Kasumi-1 (cell line): ENCODE measurements around the gene DNAJC25.
A peak's percentile ranks its signal among the peaks of the same experiment; 100 is the strongest.

Experiments
- DNase-seq, 2 experiments: peaks; one replicate each; lab custom pipeline; 2025; lab: John Stamatoyannopoulos, UW

DNAJC25 gene

DNA sequence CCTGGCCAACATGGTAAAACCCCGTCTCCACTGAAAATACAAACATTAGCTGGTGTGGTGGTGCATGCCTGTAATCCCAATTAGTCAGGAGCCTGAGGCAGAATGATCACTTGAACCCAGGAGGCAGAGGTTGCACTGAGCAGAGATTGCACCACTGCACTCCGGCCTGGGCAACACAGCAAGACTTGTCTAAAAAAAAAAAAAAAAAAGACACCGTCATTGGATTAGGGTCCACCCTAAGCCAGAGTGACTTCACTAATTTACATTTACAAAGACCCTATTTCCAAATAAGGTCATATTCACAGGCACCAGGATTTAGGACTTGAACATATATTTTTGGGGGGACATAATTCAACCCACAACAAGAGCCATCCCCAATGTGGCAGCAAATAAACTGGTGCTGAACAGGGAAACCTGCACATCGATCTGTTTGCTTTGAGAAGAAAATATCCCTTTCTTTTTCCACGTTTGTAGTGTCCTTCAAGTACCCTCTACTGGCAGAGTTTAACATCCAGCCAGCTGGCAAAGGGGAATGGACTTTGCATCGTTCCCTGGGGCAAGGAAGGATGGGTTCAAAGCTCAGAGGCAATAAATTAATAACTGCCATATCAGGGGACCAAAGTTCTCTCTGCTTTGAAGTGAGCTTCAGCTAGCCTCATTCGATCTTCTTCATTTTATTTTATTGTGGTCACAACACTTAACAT, 3.7 kb upstream of the DNAJC25 start:
- DNase-seq: no peak

DNA sequence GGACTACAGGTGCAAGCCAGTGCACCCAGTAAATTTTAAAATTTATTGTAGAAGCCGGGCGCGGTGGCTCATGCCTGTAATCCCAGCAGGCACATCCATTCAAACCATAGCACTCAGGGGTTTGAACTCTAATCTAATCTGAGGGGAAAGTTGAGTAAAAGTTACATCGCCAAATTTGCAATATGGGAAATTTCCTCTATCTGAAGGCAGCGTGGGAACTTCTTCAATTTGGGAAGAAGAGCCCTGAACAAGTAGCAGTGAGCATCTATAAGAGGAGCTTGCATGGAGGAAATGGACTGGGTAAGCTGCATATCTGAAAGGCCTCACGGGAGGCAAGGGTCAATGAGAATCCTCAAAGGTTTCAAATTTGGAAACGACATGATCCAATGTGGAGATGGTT, 2.7 kb upstream of the DNAJC25 start:
- DNase-seq: no peak

DNA sequence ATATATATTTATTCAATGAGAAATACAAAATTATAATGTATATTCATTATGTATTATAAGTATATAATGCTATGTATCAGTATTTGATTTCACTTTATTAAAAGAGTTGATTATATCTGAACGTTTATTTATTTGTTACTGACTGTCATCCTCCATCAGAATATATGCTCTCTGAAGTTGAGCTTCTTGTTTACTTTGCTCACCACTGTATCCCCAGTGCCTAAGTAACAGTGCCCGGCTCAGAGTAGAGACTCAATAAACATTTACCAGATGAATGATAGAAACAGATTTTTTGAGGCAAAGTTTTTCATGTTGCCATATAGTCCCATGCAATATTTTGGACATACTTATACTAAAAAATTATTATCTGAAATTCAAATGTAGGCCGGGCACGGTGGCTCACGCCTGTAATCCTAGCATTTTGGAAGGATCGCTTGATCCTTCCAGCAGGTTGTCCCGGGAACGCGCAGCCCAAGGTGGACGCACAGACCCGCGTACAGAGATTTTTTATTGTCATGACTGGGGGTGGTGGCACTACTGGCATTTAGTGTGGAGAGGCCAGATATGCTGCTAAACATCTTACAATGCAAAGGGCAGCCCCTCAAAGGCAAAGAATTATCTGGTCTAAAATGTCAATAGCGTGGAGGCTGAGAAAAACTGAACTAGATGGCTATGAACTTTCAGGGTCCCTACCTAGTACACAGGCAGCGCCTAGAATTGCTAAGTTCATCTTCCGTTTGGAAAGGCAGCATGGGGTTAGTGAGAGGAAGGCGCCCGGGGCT, 761 bp upstream of the DNAJC25 start:
- DNase-seq: peak; percentile 80 to 81

DNA sequence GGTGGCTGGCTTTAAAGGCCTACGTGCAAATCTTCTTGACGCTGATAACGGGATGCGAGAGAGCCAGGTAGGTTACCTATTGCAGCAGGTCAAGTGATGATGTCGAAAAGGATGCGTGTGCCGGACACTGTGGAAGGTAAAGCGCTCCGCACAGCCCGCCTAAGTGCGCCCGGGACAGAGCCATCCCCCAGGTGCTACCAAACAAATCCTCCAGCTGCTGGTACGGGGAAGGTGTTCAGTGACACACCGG, 245 bp upstream of the DNAJC25 start:
- DNase-seq: no peak

DNA sequence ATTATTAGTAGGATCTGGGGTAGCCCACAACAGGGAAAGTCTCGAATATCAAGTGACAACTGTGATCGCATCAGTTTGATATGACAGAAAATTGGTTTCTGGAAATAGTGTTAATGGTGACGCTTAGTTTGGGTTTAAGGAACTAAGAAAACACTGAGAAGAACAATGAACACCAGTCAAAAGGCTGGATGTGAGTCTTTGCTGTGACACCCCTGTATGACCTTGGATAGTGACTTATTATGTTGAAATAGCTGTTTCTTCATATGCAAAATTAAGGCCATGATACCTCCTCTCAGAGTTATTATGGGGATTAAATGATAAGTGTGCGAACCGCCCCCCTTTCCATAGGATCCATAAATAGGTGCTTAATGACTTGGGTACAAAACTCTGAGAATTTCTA, 926 bp downstream of the DNAJC25 start:
- DNase-seq: peak in 1 of 2 experiments; percentile 18

DNA sequence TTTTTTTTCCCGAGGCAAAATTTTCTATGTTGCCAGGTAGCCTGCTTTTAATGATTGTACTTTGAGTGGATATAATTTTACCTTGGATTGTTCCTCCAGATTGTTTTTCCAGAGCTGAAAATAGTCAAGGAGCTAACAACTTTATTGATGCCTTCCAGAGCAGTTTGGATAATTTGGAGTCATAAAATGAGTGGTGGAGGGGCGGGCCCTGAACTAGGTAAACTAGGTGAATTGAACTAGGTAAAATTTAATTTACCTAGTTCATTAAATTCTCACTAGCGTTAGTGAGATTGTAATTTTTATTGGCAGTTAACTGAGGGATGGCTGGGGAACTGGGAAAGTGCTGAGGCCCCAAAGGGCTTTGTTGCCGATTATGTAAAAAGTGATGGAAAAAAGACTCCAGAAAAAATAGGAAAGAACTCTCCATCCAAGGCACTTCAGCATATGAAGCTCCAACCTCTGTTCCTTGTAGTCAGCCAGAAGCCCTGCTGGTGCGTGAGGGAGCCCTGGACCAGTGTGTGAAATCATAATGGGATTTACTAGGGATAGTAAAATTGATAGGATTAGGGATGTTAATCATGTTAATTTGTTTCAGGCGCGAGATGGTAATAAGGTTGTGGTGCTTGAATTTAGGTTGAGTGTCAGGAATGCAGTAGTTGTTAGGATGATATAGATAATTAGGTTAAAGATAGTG, 1.7 kb downstream of the DNAJC25 start:
- no peak for DNase-seq

DNA sequence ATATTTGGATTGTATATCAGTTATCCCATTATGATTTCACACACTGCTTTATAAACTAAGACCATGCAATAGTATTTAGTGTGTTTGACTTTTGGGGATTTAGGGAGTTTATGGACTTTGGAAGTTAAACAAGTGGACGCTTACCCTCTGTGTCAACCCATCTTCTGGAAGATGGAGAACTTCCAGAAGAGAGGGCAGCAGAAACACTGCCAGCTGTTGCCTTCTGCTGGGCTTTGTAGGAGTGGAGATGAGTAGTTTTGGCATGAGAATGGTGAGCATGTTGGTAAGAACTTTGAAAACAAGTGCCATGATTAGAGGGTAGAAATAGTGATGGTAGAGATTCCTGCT, 2.2 kb downstream of the DNAJC25 start:
- DNase-seq: no peak

DNA sequence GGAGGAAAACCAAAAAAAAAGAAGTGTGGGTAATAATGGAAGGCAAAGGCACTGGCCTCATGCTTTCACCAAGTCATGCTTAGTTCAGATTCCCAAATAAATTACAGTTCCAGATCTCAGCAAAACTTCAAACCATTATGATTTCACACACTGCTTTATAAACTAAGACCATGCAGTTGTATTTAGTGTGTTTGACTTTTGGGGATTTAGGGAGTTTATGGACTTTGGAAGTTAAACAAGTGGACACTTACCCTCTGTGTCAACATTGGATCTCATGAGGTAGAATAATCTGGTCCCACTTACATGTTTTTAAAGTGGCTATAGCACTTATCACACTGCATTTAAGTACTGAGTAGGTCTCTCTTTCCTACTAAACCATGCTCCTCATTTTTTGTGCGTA, 3.7 kb downstream of the DNAJC25 start:
- DNase-seq: no peak

DNA sequence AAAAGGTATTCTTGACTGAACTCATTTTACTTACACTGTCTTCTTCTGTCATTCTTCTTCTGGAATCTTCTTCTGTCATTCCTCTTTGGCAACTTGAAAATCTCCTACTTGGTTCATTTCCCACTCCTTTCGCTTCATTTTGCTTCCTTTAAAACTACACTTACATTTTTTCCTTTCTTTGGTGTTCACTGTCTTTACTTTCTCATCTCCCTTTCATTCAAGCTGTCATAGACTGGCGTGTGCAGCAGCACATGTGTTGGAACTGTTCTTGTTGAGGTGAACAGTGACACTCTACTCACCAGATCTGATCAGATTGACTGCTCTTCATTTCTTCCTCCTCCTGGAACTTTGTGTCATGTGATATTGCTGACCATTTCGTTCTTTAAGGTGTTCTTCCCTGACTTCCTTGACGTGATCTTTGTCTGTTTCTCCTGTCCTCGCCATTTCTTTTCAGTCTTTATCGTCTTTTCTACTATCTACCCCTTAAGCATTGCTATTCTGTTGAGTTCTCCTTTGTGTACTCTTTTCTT, 6.4 kb downstream of the DNAJC25 start:
- no peak for DNase-seq

DNA sequence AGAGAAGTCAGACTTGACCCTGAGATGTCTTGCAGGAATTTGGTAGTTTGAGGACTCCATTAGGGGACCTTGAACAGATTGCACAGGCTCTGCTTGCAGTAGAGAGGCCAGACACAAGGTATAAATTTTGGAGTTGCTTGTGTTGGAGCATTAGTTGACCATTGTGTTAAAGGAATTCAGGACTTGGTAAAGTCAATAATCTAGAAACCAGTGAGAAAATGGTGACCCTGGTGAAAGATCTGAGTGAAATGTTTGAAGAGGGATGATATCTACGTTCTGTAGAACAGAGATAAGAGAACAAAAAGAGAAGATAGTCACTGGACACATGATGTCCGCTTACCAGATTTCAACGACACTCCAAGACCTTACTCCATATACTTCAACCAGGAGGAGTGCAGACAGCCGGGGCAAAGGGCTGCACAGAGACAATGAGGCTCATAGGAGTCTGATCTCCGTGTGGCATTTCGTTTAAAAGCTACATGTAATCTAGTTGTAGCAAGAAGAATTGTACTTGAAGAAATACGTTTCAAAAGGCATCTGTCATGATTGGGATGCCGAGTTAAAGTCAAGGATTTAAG, 13.2 kb downstream of the DNAJC25 start:
- no peak for DNase-seq

DNA sequence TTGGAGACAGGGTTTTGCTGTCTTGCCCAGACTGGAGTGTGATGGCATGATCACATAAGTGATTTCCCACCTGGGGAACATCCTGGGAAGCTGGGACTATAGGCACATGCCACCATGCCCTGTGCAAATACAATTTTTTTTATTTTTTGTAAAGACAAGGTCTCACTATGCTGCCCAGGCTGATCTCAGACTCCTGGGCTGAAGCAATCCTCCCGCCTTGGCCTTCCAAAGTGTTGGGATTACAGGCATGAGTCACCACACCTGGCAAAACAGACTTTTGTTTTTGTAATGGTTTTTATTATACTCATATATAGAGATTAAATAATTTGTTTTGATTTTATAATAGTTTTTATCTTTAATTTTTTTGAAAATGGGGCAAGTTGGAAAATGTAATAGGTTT, 14.7 kb downstream of the DNAJC25 start:
- DNase-seq: no peak

DNA sequence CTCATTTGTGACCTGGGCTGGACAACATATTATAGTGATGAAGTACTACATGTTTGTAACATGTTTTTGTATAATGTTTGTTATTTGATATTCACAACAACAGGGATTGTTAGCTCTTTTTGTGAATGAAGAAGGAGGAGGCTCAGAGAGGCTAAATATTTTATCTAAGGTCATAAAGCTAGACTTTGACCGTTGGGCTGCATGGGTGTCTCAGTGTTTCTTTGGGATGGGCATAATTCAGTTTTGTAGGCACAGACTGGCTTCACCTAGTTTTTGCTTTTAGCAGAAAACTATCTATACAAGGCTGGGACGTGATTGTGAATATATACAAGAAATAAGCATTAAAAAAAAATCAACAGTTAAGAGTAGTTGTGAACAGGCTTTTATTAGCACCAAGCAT, 15.3 kb downstream of the DNAJC25 start:
- DNase-seq: no peak

DNA sequence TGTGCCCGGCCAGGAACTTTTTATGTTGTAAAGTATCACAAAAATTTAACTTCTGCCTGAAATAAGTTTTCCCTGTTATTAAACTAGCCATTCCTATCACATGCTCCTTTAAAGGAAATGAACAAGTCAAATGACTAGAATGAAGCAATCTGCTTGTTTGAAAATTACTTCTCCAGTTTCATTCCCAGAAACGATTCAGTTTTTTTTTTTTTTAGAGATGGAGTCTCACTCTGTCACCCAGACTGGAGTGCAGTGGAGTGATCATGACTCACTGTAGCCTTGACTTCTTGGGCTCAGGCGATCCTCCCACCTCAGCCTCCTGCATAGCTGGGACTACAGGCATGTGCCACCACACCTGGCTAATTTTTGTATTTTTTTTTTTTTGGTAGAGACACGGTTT, 16.9 kb downstream of the DNAJC25 start:
- DNase-seq: no peak

DNA sequence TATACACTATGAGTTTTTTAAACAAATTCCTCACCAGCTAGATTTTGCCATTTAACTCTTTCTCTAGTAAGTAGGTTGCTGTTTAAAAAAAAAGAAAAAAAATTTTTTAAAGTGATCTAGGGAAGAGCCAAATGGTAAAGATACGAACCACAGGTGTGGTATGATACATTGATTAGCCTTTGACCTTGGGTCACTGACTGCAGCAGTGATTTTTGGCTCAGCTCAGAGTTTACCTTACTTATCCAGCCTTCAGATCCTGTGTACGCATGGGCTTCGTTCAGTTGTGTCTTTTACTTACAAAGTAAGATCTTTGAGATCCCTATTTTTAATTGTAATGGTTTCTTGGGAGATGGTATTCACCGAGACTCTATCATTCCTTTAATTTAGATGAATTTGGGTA, 17.9 kb downstream of the DNAJC25 start:
- DNase-seq: no peak

DNA sequence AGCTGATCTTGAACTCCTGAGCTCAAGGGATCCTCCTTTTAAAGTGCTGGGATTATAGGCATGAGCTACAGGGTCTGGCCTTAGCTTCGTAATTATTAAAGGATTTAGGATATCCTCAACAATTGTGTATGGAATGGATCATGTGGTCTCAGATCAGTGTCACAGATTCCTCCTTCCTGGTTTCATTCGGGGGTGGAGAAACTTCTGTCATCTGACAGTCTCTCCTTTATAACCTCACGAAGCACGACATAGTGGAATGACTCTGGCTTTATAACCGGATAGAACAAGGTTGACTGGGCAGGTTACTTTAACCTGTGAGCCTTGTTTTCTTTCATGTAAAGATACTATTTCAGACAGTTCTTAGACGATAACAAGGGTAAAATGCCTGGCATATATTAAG, 25.9 kb downstream of the DNAJC25 start:
- no peak for DNase-seq

DNA sequence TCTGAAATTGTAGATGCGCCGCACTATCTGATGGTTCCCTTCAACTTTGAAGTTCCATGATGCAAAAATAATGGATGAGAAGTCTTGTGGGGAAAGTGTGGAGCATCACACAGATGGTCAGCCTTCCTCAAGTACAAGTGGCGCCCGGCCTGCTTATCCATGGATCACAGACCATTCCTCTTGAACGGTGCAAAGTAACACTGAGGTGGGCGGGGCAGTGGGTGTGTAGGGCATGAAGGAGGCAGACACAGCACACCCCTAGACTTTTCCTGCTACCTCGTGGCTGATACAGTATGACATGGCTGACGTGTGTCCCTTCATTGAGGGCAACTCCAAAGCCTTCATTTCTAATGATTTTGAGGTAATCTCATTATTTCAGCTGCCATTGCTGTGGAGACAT, 27.8 kb downstream of the DNAJC25 start:
- DNase-seq: no peak

DNA sequence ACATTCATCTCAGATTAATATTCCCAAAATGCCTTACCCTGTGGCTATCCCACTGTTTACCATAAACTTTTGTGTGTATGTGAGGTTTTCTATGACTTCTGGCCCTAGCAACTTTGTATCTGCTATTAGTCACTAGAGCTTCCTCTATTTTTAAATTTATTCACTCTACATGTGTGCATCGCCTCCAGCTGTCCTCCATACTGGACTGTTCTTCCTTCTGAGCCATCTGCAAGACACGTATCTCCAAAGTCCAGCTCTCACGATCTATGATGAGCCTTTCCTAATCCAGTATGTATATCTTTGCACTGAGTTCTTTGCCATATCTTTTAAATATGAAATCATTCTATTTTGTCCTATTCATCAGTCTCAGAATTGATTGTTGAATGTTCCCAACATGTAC, 28.6 kb downstream of the DNAJC25 start:
- DNase-seq: peak in 1 of 2 experiments; percentile 14

DNA sequence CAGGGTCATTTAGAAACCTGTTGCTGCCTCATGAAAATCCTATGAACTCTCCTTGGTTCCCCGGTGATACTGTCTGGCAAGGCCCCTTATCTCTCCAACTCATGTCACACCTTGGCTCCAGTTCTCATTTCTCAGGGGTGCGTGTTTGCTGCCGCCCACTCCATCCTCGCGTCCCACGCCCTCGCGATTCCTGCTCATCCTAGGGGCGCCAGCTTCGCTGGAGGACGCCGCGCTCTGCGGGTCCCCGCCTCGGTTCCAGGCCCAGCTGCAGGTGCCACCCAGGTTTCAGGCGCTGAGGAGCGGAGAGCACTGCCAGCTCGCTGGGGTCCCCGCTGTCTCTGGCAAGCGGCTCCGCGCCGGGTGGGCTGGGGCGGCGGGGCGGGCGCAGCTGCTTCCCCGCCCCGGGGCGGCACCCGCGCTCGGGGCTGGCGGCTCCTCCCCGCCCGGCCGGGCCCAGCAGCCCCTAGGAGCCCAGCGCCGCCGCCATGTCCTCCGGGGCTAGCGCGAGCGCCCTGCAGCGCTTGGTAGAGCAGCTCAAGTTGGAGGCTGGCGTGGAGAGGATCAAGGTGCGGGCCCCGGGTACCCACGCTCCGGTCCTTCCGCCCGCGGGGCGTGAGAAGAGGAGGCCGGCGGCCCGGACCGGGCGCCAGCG, 30.1 kb downstream of the DNAJC25 start, which contains the start of gene GNG10:
Gene GNG10, plus strand, starts transcription at position 456 of the 652 bp plus-strand sequence. Its CDS starts 30 bp downstream, at position 486.
- DNase-seq: peak; percentile 39 to 69

DNA sequence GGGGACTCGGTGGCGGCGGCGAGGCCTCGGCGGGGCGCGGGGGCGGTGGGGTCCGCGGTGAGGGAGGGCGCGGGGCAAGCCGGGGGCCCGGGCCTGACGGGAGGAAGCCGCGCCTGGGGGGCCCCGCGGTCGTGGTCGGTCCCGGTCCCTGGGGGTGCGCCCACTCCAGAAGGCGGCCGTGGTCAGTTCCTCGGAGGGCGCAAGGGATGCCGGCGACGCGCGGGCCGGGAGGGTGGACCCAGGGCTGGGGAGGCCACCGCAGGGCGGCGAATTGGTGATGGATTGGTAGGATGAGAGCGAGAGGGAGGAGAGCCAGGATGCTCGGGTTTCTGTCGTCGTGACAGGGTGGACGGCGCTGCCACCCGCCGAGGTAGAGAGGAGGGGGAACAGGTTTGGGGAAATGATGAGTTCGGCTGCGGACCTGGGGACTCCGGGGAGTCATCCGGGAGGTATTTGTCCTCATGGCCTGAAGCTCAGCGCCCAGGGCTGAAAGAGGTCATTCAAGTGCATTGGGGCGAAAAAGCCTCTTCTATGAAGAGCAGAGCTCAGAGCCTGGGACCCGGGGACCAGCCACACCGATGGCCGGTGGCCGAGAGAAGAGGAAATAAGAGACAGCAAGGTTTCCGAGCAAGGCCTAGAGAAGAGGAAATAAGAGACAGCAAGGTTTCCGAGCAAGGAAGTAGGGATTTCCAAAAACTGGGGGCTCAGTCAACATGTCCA, 30.8 kb downstream of the DNAJC25 start:
- DNase-seq: peak; percentile 42 to 67

DNA sequence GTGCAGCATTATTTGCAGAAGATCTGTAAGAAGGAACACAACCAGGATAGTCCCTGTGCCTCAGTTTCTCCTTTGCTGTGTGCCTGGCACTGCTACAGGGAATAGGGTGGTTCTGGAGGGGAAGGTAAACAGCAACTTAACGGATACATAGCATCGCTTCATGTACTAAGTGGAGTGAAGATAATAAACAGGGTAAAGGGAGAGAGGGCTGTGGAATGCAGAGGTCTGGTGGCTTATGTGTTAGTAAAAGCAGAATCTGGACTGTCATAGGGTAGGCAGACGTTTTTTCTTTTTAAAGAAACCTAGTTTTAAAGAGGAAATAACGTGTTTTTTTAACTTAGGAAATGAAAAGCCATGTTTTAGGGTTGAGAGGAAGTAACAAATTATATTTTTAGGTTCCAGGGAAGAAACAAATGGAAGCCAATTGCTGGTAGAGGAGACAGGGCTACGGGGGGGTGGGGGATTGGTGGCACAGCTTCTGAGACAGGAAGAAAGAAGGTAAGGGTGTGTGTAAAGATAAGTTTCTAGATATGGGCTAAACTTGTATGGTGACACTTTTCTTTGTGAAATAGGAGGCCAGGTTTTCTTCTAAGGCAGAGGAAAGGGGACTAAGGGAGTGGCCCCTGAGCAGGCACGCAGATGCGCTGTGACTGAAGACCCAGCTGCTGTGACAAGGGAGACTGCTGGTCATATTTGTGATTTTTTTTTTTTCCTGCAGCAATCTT, 31.6 kb downstream of the DNAJC25 start:
- peak; percentile 42 for DNase-seq

DNA sequence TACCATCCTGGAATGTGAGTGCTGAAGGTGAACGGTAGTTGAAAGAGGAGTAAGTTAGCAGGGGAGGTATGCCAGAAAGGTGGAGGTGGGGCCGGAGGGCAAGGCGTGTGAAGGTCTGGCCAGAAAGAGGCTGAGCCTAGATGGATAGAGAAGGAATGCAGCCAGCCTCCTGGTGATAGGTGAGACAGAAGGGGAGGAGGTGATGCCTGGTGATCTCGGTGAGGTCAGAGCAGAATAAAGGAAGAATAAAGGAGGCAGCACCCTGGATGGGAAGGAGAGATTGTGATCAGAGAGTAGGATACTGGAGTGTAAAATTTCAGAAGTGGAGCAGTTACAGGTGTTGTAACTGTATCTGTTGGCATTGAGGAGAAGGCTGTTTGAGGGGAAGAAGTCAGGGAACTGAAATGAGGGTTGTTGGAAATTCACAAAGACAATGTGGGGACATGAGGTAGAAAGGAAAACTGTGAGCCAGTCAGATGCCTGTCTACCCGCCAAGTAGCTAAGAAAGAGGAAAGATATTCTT, 32.2 kb downstream of the DNAJC25 start:
- no peak for DNase-seq
